ENCODE measurements around the gene PRR18. TPM values are rescaled to one million over a fixed set of nuclear protein-coding genes. Genes with fewer than 3 reads are reported as not detected.

Gene PRR18
- total RNA-seq, 2 donors from 2014 or later: 0.95 TPM; not detected in 1

GRCh38 chr6:166335378-166336302 is 27.4 kb upstream of the PRR18 start:
- no peak for DNase-seq (ENCODE audit: low spot score)
- intact Hi-C loops (cut with DNase I): no loop called here

- no peak for DNase-seq (ENCODE audit: low spot score)
- intact Hi-C loops (cut with DNase I): no loop called here
These were observed 26.7 kb upstream of the PRR18 start for GRCh38 chr6:166334878-166335277.

- no peak for DNase-seq (ENCODE audit: low spot score)
- intact Hi-C loops (cut with DNase I): no loop called here
These were observed 25.2 kb upstream of the PRR18 start for GRCh38 chr6:166333172-166333995.

GRCh38 chr6:166331503-166332415 is 23.6 kb upstream of the PRR18 start:
- DNase-seq (ENCODE audit: low spot score): no peak
- intact Hi-C loops (cut with DNase I): no loop called here

GRCh38 chr6:166330612-166331011 is 22.4 kb upstream of the PRR18 start:
- no peak for DNase-seq (ENCODE audit: low spot score)
- intact Hi-C loops (cut with DNase I): no loop called here

- no peak for DNase-seq (ENCODE audit: low spot score)
- intact Hi-C loops (cut with DNase I): loop anchor here in 1 of 2 donors (10.0 kb wide), 1 partner anchor 1369 kb away; no protein-coding TSS in a partner anchor
These were observed 17.3 kb upstream of the PRR18 start for GRCh38 chr6:166325383-166326042.

- no peak for DNase-seq (ENCODE audit: low spot score)
- intact Hi-C loops (cut with DNase I): loop anchor here in 1 of 2 donors (10.0 kb wide), 1 partner anchor 1371 kb away; no protein-coding TSS in a partner anchor
These were observed 15.2 kb upstream of the PRR18 start for GRCh38 chr6:166323395-166323794.

GRCh38 chr6:166318649-166319600 is 10.7 kb upstream of the PRR18 start:
- no peak for DNase-seq (ENCODE audit: low spot score)
- intact Hi-C loops (cut with DNase I): no loop called here

GRCh38 chr6:166318227-166318626 is 10.0 kb upstream of the PRR18 start:
- intact Hi-C loops (cut with DNase I): no loop called here
- DNase-seq (ENCODE audit: low spot score): no peak

GRCh38 chr6:166317261-166318212 is 9.3 kb upstream of the PRR18 start:
- DNase-seq (ENCODE audit: low spot score): no peak
- intact Hi-C loops (cut with DNase I): no loop called here

GRCh38 chr6:166315436-166315835 is 7.2 kb upstream of the PRR18 start:
- DNase-seq (ENCODE audit: low spot score): no peak
- intact Hi-C loops (cut with DNase I): no loop called here

- DNase-seq (ENCODE audit: low spot score): no peak
- intact Hi-C loops (cut with DNase I): no loop called here
These were observed 6.3 kb upstream of the PRR18 start for GRCh38 chr6:166314454-166314853.

GRCh38 chr6:166313255-166314070 is 5.3 kb upstream of the PRR18 start:
- DNase-seq (ENCODE audit: low spot score): no peak
- intact Hi-C loops (cut with DNase I): loop anchor here in 1 of 2 donors (2.0 kb wide), 1 partner anchor 83 kb away; no protein-coding TSS in a partner anchor

- intact Hi-C loops (cut with DNase I): loop anchor here in 1 of 2 donors (2.0 kb wide), 1 partner anchor 84 kb away; no protein-coding TSS in a partner anchor
- no peak for DNase-seq (ENCODE audit: low spot score)
These were observed 4.6 kb upstream of the PRR18 start for GRCh38 chr6:166312832-166313231.

- DNase-seq (ENCODE audit: low spot score): no peak
- intact Hi-C loops (cut with DNase I): no loop called here
These were observed 2.4 kb upstream of the PRR18 start for GRCh38 chr6:166310634-166311033.

Data from posterior vena cava (tissue), 2 donors.